ENCODE results near the gene OR7C1.

Gene OR7C1

GRCh38 chr19:14835011-14835410 lies at the start of gene OR7C1, which contains the start of gene OR7A5:
Gene OR7C1 (minus strand): TSS chr19:14835185. CDS start chr19:14800136, 35,049 bp downstream.
Gene OR7A5 (minus strand): TSS chr19:14835185. CDS start chr19:14828241, 6,944 bp downstream.
- Histone ChIP-seq H3K79me2 (no peaks in the 10 kb centered on the region), H3K9me3 (ENCODE audit: control insufficient read depth, low read length) (no peaks in the 10 kb centered on the region), H3K4me1 (peaks cover 7% of the 10 kb centered on the region), H3K4me2 (ENCODE audit: low read length) (peak within 1 kb of the TSS; percentile 10), H3K27ac (peak within 1 kb of the TSS; percentile 86), H2AFZ (peak within 1 kb of the TSS; percentile 54), H3K4me3 (ENCODE audit: low read depth, low read length) (no peak within 1 kb of the TSS), H3K36me3 (ENCODE audit: control insufficient read depth, insufficient read depth, low read length) (no peaks in the 10 kb centered on the region), H3K9ac (no peak within 1 kb of the TSS), H3K27me3 (ENCODE audit: control insufficient read depth, insufficient read depth, low read length) (no peaks in the 10 kb centered on the region)
- no peak for TF ChIP-seq CTCF (IDR thresholded peaks at IDR 0.05)

GRCh38 chr19:14871619-14872230 lies 36.7 kb upstream of the OR7C1 start:
- Histone ChIP-seq H2AFZ (no peak overlapping the region), H3K4me2 (ENCODE audit: low read length) (no peak overlapping the region), H3K36me3 (ENCODE audit: control insufficient read depth, insufficient read depth, low read length) (no peaks in the 10 kb centered on the region), H3K9ac (no peak overlapping the region), H3K79me2 (no peaks in the 10 kb centered on the region), H3K4me3 (ENCODE audit: low read depth, low read length) (no peak overlapping the region), H3K9me3 (ENCODE audit: control insufficient read depth, low read length) (no peaks in the 10 kb centered on the region), H3K4me1 (no peaks in the 10 kb centered on the region), H3K27ac (no peak overlapping the region), H3K27me3 (ENCODE audit: control insufficient read depth, insufficient read depth, low read length) (no peaks in the 10 kb centered on the region)
- TF ChIP-seq CTCF (IDR thresholded peaks at IDR 0.05), result peak; percentile 54

- Histone ChIP-seq H3K27ac (no peak overlapping the region), H3K79me2 (no peaks in the 10 kb centered on the region), H3K4me3 (ENCODE audit: low read depth, low read length) (no peak overlapping the region), H3K27me3 (ENCODE audit: control insufficient read depth, insufficient read depth, low read length) (no peaks in the 10 kb centered on the region), H3K4me1 (no peaks in the 10 kb centered on the region), H3K9me3 (ENCODE audit: control insufficient read depth, low read length) (no peaks in the 10 kb centered on the region), H2AFZ (no peak overlapping the region), H3K9ac (no peak overlapping the region), H3K4me2 (ENCODE audit: low read length) (no peak overlapping the region), H3K36me3 (ENCODE audit: control insufficient read depth, insufficient read depth, low read length) (no peaks in the 10 kb centered on the region)
- TF ChIP-seq CTCF (IDR thresholded peaks at IDR 0.05), result no peak
These were observed 33.5 kb upstream of the OR7C1 start for GRCh38 chr19:14868497-14868896.

- Histone ChIP-seq H2AFZ (no peak within 1 kb of the TSS), H3K79me2 (no peaks in the 10 kb centered on the region), H3K4me2 (ENCODE audit: low read length) (no peak within 1 kb of the TSS), H3K27ac (no peak within 1 kb of the TSS), H3K27me3 (ENCODE audit: control insufficient read depth, insufficient read depth, low read length) (no peaks in the 10 kb centered on the region), H3K4me3 (ENCODE audit: low read depth, low read length) (no peak within 1 kb of the TSS), H3K36me3 (ENCODE audit: control insufficient read depth, insufficient read depth, low read length) (no peaks in the 10 kb centered on the region), H3K9me3 (ENCODE audit: control insufficient read depth, low read length) (no peaks in the 10 kb centered on the region), H3K9ac (no peak within 1 kb of the TSS), H3K4me1 (no peaks in the 10 kb centered on the region)
- no peak for TF ChIP-seq CTCF (IDR thresholded peaks at IDR 0.05)
These were observed 13.8 kb upstream of the OR7C1 start, which contains the start of gene OR7A10 for GRCh38 chr19:14848822-14849221. Gene OR7A10 (minus strand): TSS chr19:14848922. CDS start chr19:14841877, 7,045 bp downstream.

- H3K4me3 ChIP-seq (ENCODE audit: low read depth, low read length), result no peak overlapping the region
- H3K4me1 ChIP-seq, result no peaks in the 10 kb centered on the region
- H3K36me3 ChIP-seq (ENCODE audit: control insufficient read depth, insufficient read depth, low read length), result no peaks in the 10 kb centered on the region
- no peak overlapping the region for H2AFZ ChIP-seq
- H3K27ac ChIP-seq, result no peak overlapping the region
- no peak overlapping the region for H3K9ac ChIP-seq
- no peaks in the 10 kb centered on the region for H3K79me2 ChIP-seq
- no peaks in the 10 kb centered on the region for H3K9me3 ChIP-seq (ENCODE audit: control insufficient read depth, low read length)
- no peaks in the 10 kb centered on the region for H3K27me3 ChIP-seq (ENCODE audit: control insufficient read depth, insufficient read depth, low read length)
- H3K4me2 ChIP-seq (ENCODE audit: low read length), result no peak overlapping the region
- no peak for TF ChIP-seq CTCF (IDR thresholded peaks at IDR 0.05)
These were observed 8.6 kb upstream of the OR7C1 start for GRCh38 chr19:14843578-14843977.
